ENCODE results near the gene UHMK1.
"Not testable (repeated sequence)": the region's sequence is repeated elsewhere in the genome, so short reads cannot be mapped to it uniquely, and the experiment has no call there.

GRCh38 chr1:162571121-162571520, 73.5 kb downstream of the UHMK1 start:
- TF ChIP-seq FOXP2 (optimal IDR thresholded peaks at IDR 0.05; ENCODE audit: control extremely low read depth, extremely low read length, insufficient read depth); EZH2 (IDR thresholded peaks at IDR 0.05); POLR2AphosphoS5 (IDR thresholded peaks at IDR 0.05; ENCODE audit: borderline replicate concordance, low read depth, low read length): not testable (repeated sequence)

Measured in SK-N-MC (cell line).